GM12801 (cell line): ENCODE data around the gene ANKAR.

Experiments
- TF ChIP-seq, protein P1 (sequence below): IDR thresholded peaks from one replicate; pipeline ENCODE4 v1.5.1; 2011; ENCODE audit warnings: control low read depth; ENCODE audit not compliant: insufficient read length; ENCODE audit errors: extremely low read depth

The ANKAR gene

GRCh38 chr2:189702071-189702470 is 27.6 kb downstream of the ANKAR start:
- TF ChIP-seq, protein P1, sequence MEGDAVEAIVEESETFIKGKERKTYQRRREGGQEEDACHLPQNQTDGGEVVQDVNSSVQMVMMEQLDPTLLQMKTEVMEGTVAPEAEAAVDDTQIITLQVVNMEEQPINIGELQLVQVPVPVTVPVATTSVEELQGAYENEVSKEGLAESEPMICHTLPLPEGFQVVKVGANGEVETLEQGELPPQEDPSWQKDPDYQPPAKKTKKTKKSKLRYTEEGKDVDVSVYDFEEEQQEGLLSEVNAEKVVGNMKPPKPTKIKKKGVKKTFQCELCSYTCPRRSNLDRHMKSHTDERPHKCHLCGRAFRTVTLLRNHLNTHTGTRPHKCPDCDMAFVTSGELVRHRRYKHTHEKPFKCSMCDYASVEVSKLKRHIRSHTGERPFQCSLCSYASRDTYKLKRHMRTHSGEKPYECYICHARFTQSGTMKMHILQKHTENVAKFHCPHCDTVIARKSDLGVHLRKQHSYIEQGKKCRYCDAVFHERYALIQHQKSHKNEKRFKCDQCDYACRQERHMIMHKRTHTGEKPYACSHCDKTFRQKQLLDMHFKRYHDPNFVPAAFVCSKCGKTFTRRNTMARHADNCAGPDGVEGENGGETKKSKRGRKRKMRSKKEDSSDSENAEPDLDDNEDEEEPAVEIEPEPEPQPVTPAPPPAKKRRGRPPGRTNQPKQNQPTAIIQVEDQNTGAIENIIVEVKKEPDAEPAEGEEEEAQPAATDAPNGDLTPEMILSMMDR = no peak

DNA sequence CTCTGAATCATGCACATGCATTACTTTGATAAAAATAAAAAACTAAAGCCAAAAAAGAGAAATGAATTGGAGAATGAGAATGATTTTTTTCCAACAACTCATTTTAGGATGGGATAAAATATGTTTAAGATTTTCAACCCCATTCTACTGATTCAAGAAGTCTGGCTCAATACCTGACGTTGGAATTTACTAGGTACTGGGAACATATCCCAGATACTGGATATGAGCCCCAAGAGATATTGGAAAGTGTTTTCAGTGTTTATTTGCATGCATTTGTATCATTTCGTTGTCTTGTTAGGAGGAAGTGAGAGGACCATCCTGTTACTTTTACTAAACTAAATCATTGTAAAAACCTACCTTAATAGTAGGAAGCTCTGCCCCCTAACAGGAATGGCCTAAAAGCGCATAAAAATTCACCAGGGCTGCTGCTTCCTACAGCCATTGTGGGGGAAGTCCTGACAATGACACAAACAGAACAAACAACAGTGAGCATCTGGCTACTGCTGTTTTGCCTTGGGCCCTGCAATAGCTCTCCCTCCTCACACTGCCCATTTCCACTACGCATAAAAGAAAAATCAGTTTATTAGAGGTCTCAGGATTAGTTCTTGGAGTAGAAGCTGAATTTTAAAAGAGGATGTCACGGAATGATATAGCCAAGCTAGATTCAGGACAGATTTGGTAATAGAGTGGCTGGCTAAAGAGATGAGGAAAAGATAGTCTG is 35.2 kb downstream of the ANKAR start:
- TF ChIP-seq, protein P1 = no peak

DNA sequence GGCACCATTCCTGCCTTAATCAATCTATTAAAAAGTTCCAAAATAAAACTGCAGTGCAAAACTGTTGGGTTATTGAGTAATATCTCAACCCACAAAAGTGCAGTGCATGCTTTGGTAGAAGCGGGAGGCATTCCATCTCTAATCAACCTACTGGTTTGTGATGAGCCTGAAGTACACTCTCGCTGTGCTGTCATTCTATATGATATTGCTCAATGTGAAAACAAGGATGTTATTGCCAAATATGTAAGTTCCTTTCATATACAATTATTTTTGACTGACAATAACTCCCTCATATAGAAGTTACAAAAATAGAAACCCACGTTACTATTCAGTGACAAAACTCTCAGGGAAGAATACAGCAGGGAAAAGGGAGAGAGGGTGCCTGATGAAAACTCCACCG is 45.1 kb downstream of the ANKAR start:
- TF ChIP-seq, protein P1 = no peak

DNA sequence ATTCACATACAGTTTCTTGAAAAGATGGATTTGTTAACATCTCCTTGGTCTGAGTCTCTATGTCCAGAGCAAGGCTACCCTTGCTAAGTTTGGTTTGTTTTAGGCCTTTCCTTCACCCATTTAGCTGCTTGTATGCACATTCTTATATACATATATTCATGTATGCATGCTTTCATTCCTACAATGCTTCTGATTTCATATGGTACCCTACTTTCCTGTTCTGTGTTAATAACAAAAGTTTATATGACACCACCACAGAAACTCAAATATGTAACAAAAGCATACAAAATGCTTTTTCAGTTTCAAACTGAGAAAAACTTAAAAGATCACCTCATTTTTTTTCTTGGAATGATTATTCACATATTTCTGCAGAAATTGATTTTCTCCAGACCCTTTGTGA is 48.7 kb downstream of the ANKAR start:
- TF ChIP-seq, protein P1 = no peak
